GM21786 (cell line): Measurements from ENCODE around the gene TMEM238.

ENCODE experiments used
- ATAC-seq: cut with Tn5 transposase; IDR thresholded peaks from one replicate; pipeline ENCODE4 v1.9.1; 2021; ENCODE audit not compliant: unreplicated experiment

The TMEM238 gene

DNA sequence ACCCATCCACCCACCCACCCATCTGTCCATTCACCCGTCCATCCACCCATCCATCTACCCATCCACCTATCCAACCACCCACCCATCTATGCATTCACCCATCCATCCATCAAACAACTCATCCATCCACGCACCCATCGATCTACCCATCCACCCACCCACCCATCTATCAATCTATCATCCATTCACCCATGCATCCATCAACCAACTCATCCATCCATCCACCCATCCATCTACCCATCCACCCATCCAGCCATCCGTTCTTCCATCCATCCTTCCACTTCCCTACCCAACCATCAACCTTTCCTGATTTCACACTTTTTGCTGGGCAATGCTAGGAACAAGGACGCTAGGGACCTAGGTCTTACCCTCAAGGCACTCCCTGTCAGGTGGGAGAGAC is 2.1 kb downstream of the TMEM238 start:
- no peak for ATAC-seq

DNA sequence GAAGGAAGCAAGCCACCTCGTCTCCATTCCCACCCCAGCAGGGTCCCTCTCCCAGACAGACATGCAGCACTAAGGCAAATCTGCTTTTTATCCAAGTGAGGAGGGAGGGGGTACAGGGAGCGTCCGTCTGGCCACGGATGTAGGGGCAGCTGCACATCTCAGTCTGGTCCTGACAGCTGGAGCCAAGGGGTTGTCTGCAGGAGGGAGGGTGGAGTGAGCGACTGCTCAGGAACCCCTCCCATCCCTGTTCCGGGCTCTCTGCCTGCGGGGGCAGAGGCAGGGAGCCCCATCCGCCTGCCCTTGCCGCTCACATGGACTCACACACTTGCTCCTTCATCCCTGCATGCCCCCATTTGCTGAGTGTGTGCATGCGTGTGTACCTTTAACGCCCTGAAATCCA is 4.9 kb downstream of the TMEM238 start:
- ATAC-seq, result no peak

DNA sequence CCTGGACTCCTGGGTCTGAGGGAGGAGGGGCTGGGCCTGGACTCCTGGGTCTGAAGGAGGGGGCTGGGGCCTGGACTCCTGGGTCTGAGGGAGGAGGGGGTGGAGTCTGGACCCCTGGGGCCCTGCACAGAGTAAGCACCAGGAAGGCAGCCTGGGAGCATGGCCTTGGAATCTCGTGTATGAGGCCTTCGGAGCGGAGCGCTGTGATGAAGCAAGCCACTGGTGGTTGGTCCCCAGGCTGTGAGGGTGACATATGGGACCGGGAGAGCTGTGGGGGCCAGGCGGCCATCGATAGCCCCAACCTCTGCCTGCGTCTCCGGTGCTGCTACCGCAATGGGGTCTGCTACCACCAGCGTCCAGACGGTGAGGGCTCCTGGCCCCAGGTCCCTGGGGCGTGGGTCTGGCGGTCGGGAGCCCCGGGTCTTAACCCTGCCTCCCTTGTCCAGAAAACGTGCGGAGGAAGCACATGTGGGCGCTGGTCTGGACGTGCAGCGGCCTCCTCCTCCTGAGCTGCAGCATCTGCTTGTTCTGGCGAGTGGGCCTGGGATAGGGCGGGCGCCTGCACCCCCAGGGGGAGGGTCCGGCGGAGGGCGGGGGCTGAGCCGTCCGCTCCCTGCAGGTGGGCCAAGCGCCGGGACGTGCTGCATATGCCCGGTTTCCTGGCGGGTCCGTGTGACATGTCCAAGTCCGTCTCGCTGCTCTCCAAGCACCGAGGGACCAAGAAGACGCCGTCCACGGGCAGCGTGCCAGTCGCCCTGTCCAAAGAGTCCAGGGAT is 6.5 kb downstream of the TMEM238 start:
- ATAC-seq, result no peak

DNA sequence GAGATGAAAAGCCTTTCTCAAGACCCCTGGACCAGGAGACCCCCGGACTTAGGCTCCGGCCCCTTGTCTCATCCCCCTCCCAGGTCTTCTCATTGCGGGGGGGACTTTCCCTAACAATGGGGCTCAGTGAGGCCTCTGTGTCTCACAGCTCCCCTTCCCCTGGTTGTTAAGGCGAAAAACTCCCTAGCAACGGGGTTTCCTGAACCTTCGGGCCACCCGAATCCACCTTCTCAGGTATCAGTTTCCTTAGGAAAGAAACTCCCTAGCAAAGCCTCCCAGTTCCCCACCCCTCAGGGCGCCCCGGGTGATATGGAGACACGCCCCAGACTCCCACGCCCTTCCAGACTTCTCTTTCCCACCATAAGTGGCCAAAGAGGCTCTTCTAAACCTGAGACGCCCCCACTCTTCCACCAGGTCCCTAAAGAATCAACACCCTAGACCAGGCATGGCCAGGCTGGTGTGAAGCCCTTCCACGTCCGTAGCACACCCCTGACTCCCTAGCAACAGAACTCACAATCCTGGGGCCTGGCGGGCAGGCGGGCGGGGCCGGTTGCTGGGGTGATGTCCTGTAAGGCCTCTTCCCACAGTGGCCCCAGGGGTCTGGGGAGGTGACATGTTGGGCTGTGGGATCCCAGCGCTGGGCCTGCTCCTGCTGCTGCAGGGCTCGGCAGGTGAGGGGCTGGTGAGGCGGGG is 7.7 kb downstream of the TMEM238 start, which contains the start of gene TMEM190:
TMEM190 (plus strand) TSS at position 586 of the 693 bp plus-strand sequence; CDS start at position 614, 28 bp downstream.
- no peak for ATAC-seq

DNA sequence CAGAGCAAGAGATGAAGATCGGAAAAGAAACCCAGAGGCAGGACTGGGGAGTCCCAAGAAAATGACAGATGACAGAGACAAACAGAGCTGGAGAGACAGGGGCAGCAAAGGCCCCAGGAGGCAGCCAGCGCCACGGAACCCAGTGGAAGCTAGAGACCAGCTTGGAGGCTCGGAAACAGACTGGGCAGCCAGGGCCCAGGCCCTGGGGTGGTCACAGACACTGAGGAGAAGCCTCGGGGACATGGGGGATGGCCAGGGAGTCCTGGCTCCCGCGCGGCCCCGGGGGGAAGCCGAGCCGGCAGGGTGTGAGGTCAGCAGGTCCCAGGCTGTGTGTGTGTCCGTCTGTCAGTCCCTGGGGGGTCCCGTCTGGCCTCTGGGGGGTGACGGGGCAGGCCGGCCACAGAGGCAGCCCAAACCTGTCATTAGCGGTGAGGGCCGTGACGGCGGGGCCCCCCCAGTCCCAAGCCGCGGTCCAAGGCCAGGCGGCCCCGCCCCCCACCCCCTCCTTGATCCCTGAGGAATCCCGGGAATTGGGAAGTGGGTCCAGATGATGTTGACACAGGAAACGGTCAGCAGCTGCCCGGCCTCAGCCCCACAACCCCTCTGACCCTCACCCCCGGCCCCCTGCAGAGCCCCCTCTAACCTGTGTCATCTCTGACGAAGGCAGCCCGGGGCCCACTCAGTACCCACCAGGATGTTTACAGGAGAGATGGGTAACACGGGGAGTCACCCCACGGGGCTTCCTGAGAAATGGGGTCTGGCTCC is 9.9 kb downstream of the TMEM238 start:
- ATAC-seq, result no peak

DNA sequence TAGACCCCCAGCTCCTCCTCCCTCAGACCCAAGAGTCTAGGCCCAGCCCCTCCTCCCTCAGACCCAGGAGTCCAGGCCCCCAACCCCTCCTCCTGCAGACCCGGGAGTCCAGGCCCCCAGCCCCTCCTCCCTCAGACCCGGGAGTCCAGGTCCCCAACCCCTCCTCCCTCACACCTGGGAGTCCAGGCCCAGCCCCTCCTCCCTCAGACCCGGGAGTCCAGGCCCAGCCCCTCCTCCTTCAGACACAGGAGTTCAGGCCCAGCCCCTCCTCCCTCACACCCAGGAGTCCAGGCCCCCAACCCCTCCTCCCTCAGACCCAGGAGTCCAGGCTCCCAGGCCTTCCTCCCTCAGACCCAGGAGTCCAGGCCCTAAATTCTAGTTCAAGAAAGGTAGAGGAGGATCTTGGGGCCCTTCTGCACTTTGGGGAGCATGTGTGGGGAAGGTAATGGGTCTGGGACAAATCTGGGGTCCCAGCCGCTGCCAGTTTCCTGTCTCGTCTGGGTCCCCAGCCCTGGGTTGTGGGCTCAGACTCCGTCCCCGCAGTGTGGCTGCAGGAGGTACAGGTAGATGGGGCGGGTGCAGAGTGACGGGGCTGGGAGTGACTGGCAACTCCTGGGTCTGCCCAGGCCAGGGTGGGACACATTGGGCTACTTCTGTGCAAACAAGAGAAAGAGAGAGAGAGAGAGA is 10.6 kb downstream of the TMEM238 start:
- ATAC-seq, result no peak

DNA sequence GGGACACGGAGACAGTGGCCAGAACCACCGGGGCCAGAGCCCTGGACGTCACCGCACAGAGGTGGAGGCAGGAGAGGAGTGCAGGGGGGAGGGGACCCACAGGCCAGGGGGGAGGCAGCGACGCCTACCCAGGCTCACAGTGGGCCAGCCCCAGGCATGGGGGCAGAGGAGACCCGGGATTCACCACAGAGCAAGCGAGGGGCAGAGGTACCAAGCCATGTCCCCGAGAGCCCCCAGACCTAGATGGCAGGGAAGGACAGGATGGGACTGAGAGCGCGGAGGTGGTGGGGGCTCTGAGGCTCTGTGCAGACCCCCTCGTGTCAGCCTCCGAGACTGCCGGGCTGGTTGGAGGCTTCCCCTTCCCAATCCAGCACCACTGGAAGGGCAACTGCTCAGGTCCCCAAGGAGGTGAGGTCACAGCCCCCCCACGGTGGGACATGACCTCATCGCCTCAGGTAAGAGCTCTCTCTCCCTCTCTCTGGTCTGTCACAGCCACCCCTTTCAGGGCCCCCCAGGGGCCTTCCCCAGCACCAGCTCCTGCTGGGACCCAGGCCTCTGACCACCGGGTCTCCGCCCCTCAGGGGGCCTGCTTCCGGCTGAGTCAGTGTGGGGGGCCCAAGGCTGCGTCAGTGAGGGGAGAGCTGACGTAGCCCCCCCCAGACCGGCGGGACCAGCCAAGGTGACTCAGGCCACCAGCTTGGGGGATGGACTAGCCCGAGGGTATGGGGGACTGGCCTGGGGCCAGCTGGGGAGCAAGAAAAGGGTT is 11.6 kb downstream of the TMEM238 start:
- no peak for ATAC-seq

DNA sequence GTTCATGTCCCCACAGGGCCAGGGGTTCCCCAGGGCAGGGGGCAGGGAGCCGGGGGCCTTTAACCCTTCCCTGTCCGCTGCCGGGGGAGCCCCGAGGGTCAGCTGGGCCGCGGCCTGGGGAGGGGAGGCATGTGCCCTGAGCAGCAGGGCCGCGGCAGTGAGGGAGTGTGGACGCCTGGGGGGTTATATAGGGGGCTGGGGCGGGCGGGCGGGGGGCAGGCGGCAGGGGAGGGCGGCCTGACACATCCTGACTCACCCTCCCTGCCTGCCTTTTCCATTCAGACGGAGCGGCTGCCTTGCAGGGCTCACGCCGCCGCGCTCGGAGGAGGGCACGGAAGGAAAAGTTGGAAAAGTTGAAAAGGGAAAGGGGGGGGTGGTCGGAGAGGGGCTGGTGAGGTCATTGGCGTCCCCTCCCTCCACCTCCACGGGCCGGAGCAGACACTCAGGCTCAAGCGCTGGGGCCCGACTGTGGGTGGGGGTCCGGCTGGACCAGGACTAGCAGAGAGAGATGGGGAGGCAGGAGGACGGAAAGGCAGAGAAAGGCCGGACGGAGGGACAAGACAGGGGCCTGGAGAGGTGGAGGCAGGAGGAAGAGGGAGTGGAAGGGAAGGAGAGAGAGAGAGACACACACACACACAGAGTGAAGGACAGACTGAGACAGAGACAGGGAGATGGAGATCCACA is 13.6 kb downstream of the TMEM238 start, which contains the start of gene IL11:
IL11 (minus strand) TSS at position 159 of the 684 bp plus-strand sequence; CDS start at position 6, 153 bp downstream.
- no peak for ATAC-seq

DNA sequence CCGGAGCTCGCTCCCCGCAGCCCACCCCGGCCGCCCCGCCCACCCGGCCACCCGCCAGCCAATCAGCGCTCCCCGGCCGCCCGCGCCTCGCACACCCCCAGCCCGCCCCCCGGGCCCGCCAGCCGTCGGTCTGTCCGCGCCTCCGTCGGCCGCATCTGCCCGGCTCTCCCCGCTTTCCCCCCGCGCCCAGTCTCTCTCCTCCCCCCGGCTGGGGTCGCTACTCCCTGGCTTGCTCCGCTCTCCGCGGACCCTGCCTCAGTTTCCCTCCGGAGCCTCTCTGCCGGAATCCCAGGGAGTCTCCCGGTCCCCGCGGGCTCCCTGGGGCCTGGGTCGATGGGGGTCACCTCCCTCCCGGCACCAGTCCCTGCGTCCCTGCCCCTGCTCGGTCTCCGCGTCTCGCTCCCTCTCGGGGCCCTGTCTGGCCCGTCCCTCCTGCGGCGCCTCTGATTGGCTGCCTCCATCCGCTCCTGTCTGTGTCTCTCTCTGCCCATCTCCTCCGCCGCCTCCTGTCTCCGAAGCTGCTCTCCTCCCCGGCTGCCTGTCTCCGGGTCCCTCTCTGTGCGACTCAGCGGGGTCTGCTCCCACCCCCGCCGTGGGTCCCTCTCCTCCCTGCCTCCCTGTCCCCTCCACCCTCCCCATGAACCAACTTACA is 14.3 kb downstream of the TMEM238 start:
- no peak for ATAC-seq

DNA sequence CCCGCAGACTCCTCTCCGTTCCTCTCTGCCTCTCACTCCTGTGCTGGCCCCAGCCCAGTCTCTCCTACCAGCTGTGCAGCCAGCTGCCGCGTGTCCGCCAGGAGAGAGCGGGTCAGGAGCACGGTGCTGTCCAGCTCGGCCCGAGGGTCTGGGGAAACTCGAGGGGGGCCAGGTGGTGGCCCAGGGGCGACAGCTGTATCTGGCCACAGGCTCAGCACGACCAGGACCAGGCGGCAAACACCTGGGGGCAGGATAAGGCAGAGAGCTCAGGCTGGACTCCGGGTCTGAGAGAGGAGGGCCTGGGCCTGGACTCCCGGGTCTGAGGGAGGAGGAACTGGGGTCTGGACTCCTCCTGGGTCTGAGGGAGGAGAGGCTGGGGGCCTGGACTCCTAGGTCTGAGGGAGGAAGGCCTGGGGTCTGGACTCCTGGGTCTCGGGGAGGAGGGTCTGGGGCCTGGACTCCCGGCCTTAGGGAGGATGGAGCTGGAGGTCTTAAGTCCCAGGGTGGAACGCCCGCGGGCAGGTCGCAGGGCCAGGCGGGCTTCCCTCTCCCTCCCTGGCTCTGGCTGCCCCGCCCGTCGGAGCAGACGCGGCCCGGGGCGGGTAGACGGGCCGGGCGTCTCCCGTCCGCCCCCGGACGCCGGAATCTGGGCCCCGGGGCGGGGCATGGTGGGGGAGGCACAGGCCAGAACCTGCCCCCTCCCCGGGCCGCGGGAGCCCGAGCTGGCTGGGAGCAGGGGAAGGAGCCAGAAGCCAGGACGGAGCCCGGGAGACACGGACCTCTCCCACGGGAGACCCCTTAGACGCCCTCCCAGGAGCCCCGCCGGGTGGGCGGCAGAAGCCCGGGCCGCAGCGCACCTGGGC is 15.2 kb downstream of the TMEM238 start:
- no peak for ATAC-seq

DNA sequence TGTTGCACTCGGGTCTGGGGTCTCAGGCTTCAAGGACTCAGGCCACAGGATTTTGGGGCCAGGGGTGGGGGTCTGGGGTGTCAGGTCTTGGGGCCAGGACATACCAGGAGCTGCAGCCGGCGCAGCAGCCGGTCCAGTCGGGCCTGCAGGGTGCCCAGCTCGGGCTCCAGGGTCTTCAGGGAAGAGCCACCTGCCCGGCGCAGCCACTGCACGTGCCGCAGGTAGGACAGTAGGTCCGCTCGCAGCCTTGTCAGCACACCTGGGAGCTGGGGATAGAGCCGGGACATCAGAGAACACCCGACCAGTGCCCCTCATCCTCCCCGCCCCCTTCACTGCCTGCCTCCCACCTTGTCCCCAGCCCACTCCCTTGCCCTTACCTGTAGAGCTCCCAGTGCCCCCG is 16.0 kb downstream of the TMEM238 start:
- no peak for ATAC-seq

DNA sequence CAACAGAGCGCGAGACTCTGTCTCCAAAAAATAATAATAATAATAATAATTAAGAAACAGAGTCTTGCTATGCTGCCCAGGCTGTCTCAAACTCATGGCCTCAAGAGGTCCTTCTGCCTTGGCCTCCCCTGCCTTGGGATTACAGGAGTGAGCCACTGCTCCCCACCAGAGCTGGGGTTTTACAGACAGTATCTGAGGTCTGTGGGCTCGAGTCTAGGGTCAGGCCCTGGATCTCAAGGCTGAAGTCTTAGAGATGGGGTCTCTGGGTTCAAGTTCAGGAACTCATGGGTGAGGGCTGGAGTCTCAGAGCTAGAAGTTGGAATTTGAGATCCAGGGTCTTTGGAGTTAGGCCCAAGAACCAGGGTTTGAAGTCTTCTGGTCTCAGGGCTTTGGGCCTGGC is 17.3 kb downstream of the TMEM238 start:
- no peak for ATAC-seq

DNA sequence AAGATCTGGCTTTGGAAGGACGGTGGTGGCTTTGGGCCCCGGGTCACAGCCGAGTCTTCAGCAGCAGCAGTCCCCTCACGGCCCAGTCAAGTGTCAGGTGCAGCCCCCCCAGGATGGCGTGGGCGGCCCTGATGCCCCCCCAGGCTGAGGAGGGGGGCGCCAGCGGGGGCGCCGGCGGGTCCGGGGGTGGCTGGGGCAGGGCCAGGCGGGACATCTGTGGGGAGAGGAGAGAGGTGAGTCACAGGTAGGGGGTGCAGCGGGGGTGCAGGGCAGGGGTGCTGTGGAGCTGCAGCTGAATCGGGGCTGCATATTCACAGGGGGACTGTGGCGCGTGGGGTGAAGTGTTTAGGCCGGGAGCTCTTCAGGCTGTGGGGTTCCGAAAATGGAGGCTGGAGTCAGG is 18.1 kb downstream of the TMEM238 start:
- no peak for ATAC-seq

DNA sequence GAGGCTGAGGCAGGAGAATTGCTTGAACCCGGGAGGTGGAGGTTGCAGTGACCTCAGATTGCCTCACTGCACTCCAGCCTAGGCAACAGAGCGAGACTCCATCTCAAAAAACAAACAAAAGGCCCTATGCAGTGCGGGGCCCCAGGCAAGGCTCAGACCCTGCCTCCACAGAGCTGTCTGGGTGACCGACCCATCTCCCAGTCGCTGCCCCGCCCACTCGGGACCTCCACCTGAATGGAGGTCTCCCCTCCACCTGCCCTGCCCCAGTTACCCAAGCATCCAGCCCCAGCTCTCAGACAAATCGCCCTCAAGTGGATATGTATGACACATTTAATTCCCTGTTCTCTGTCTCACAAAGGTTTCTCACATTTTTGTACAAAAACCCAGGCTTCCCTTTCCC is 18.8 kb downstream of the TMEM238 start:
- ATAC-seq, result no peak

DNA sequence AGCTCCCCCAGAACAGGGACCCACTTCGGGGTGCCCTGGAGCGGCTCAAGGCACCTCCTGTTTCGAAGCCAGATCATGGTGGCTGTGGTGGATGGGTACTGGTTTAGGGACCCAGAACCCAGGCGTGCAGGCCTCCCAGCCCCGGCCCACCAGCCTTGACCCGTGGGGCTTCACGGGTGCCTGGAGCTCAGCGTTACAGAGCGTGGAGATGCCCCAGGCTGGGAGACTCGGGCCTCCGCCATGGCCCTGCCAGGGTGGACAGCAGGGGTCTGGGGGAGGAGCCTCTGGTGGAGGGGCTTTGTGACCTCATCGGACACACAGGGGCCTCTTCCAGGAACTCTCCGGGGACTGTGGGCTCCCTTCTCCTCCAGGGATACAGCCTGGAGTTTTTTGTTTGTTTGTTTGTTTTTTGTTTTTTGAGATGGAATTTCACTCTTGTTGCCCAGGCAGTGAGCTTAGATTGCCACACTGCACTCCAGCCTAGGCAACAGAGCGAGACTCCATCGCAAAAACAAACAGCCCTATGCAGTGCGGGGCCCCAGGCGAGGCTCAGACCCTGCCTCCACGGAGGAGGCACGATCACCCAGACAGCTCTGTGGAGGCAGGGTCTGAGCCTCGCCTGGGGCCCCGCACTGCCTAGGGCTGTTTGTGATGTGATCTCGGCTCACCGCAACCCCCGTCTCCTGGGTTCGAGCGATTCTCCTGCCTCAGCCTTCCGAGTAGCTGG is 20.9 kb downstream of the TMEM238 start, which contains the start of gene GARIN5B:
GARIN5B (minus strand) TSS at position 271 of the 727 bp plus-strand sequence; CDS start at position 77, 194 bp downstream.
- no peak for ATAC-seq

DNA sequence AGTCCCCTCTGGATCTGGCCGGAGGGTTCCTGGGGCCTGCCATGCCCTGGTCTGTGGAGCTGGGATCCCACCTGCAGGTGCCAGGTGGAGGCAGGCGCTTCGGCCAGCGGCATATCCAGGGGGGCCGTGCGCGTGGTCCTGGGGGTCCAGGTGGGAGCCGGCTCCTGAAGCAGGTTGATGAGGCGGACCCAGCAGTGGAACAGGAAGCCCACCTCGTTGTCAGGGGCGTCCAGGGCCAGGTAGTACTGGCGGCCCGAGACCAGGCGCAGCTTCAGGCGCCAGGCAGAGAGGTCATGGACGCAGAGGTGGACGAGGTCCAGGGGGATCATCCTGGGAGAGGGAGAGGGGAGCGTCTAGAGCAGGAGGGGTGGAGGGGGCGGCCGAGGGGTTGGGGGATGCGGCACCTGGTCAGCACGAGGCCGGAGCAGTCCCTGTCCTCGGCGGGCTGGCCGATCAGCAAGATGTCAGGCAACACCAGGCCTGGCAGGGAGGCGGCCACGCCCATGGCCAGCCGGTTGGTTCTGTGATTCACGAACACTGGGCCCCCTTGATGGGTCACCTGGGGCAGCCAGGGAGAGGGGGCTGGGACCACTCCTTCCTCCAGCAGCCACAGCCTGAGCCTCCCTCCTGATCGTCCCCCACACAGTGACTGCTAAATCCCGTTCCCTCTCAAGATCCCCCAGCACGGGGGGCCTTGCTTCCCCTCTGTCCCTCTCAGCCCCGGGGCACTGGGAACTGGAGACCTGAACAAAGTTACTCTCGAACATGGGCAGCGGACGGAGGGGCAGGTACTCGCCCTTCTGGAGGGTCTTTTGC is 21.7 kb downstream of the TMEM238 start:
- ATAC-seq, result no peak

DNA sequence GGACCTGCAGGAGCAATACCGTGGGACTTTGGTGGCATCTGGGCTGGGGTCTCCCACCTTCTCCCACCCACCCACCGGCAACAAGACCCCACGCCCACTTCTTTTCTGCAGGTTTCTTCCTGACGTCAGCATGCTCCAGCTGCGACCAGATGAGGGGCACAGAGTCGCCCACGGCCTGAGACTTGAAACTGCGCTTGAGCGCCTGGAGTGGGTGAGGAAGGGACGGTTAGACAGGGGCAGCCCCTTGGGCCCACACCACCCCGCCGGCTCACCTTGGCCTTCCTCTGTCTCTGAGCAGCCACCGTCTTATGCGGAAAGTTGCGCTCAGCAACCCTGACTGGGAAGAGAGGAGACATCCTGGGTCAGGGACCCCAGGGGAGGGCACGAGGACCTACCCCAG is 23.2 kb downstream of the TMEM238 start:
- no peak for ATAC-seq
